Measurements from ENCODE around the gene TBX2. TPM values are rescaled to one million over a fixed set of nuclear protein-coding genes. Genes with fewer than 3 reads are reported as not detected.

Gene TBX2
- total and polyA plus RNA-seq, 2 of the 13 experiments (the other 11 are each of a cell fraction or from before 2014, with no cell fraction given) = 2.8 to 15.3 TPM

DNA sequence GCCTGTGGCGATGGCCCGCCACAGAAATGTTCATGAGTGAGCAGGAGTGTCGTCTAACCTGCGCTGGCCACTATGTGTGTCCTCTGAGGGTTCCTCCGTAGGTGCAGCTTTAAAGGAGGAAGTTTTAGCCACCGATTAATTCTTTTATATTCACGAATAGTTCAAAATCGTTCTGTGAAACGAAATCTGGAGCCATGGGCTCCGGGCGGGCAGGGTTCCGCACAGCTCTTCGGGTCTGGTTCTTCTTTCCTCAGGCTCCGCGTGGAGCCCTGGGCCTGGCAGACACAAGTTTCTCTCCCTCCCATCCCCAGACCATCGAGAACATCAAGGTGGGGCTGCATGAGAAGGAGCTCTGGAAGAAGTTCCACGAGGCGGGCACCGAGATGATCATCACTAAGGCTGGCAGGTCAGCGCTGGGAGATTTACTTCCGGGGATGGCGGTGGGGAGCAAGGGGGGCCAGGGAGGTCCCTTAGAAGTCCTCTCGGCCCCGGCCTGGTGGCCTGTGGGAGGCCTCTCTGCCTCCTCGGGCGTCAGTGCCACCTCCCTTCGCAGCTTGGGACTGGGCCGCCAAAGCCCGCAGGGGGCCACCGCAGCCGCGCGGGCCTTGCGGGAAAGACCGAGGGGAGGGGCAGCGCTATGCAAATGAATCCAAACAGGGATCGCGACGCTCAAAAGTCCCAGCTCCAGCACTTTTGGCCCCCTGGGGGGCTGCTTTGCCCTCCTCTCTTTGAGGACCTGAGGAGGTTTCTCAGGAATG lies 57.8 kb downstream of the TBX2 start:
- Histone ChIP-seq H3K9ac (ENCODE audit: insufficient read depth, low read depth, low read length) (no peak overlapping the region), H3K4me1 (ENCODE audit: insufficient read depth, low read length) (peaks cover 65% of the 10 kb centered on the region), H3K9me3 (ENCODE audit: low read length) (no peaks in the 10 kb centered on the region), H3K79me2 (ENCODE audit: insufficient read depth, low read length) (no peaks in the 10 kb centered on the region), H3K27me3 (ENCODE audit: control insufficient read depth in 1 of 2, insufficient read depth in 2 of 2, low read length in 2 of 2) (no peaks in the 10 kb centered on the region), H4K20me1 (ENCODE audit: insufficient read depth, low read length) (no peaks in the 10 kb centered on the region), H3K27ac (ENCODE audit: extremely low read length, insufficient read depth, low read length) (no peak overlapping the region), H3K4me2 (ENCODE audit: low read depth, low read length) (no peak overlapping the region), H3K4me3 (replicated peaks in 1 of 3; ENCODE audit: insufficient read depth in 1 of 3, low read depth in 2 of 3, low read length in 3 of 3) (no peak overlapping the region), H3K36me3 (replicated peaks in 1 of 2; ENCODE audit: control insufficient read depth in 1 of 2, insufficient read depth in 2 of 2, low read length in 2 of 2) (no peaks in the 10 kb centered on the region), H2AFZ (ENCODE audit: low read length) (no peak overlapping the region)
- no peak for ATAC-seq
- FAIRE-seq = no peak
- in situ Hi-C loops (cut with HindIII; ENCODE audit: extremely low pct_ligation_motif_present, low pct_unique_long_range_greater_than_20kb) (no loop called here), intact Hi-C loops (cut with micrococcal nuclease; ENCODE audit: unreplicated experiment) (loop anchor here (5.0 kb wide), 1 partner anchor 35 kb away; no protein-coding TSS in a partner anchor)
- ChIA-PET POLR2A (no interaction called here), CTCF (ENCODE audit: low intra/inter-chr PET ratio, low total read pairs) (no interaction called here)
- no peak for DNase-seq (ENCODE audit: low spot score)
- no peak for TF ChIP-seq MBD4 (IDR thresholded peaks at IDR 0.05; ENCODE audit: borderline replicate concordance, low read length)
- TF ChIP-seq, protein P1, sequence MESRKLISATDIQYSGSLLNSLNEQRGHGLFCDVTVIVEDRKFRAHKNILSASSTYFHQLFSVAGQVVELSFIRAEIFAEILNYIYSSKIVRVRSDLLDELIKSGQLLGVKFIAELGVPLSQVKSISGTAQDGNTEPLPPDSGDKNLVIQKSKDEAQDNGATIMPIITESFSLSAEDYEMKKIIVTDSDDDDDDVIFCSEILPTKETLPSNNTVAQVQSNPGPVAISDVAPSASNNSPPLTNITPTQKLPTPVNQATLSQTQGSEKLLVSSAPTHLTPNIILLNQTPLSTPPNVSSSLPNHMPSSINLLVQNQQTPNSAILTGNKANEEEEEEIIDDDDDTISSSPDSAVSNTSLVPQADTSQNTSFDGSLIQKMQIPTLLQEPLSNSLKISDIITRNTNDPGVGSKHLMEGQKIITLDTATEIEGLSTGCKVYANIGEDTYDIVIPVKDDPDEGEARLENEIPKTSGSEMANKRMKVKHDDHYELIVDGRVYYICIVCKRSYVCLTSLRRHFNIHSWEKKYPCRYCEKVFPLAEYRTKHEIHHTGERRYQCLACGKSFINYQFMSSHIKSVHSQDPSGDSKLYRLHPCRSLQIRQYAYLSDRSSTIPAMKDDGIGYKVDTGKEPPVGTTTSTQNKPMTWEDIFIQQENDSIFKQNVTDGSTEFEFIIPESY (CRISPR knock-in tag; IDR thresholded peaks at IDR 0.05) = peak; percentile 29; the same call in 1 of the 2 replicates
- 97% methylated on average over 36 of the region's 39 CpGs for WGBS (ENCODE audit: low lambda C conversion rate)
- no TSS peak for BruUV-seq (replicated peaks)

- H3K79me2 ChIP-seq (ENCODE audit: insufficient read depth, low read length) = no peaks in the 10 kb centered on the region
- TF ChIP-seq PLRG1 (conservative IDR thresholded peaks at IDR 0.05) (no peak), ZNF282 (IDR thresholded peaks at IDR 0.05; ENCODE audit: partially characterized antibody) (no peak), PHF21A (CRISPR knock-in tag; IDR thresholded peaks at IDR 0.05) (no peak), ZNF430 (CRISPR knock-in tag; IDR thresholded peaks at IDR 0.05) (no peak), ZNF468 (CRISPR knock-in tag; IDR thresholded peaks at IDR 0.05) (no peak), SKI (IDR thresholded peaks at IDR 0.05; ENCODE audit: partially characterized antibody) (no peak), PHF8 (CRISPR knock-in tag; IDR thresholded peaks at IDR 0.05) (no peak), ZNF605 (CRISPR knock-in tag; IDR thresholded peaks at IDR 0.05) (no peak), ZNF460 (CRISPR knock-in tag; IDR thresholded peaks at IDR 0.05; ENCODE audit: borderline replicate concordance) (no peak), ZSCAN20 (CRISPR knock-in tag; IDR thresholded peaks at IDR 0.05; ENCODE audit: borderline replicate concordance) (no peak), ZNF235 (CRISPR knock-in tag; IDR thresholded peaks at IDR 0.05; ENCODE audit: borderline replicate concordance) (no peak), MEF2D (CRISPR knock-in tag; IDR thresholded peaks at IDR 0.05) (no peak)
- TF ChIP-seq, protein P2, sequence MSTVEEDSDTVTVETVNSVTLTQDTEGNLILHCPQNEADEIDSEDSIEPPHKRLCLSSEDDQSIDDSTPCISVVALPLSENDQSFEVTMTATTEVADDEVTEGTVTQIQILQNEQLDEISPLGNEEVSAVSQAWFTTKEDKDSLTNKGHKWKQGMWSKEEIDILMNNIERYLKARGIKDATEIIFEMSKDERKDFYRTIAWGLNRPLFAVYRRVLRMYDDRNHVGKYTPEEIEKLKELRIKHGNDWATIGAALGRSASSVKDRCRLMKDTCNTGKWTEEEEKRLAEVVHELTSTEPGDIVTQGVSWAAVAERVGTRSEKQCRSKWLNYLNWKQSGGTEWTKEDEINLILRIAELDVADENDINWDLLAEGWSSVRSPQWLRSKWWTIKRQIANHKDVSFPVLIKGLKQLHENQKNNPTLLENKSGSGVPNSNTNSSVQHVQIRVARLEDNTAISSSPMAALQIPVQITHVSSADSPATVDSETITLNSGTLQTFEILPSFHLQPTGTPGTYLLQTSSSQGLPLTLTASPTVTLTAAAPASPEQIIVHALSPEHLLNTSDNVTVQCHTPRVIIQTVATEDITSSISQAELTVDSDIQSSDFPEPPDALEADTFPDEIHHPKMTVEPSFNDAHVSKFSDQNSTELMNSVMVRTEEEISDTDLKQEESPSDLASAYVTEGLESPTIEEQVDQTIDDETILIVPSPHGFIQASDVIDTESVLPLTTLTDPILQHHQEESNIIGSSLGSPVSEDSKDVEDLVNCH (CRISPR knock-in tag; IDR thresholded peaks at IDR 0.05) = no peak
These were observed 58.4 kb downstream of the TBX2 start for GRCh38 chr17:61458000-61458399.

More at GRCh38 chr17:61458000-61458399, 58.4 kb downstream of the TBX2 start:
- FAIRE-seq (no peak), DNase-seq (ENCODE audit: low spot score) (no peak), ATAC-seq (no peak)
- 94% methylated on average over 14 of the region's 14 CpGs for WGBS (ENCODE audit: low lambda C conversion rate)
- no peak overlapping the region for H3K9ac ChIP-seq (ENCODE audit: insufficient read depth, low read depth, low read length)
- H3K4me1 ChIP-seq (ENCODE audit: insufficient read depth, low read length) = peaks cover 71% of the 10 kb centered on the region
- no peak overlapping the region for H3K4me3 ChIP-seq (replicated peaks in 1 of 3; ENCODE audit: insufficient read depth in 1 of 3, low read depth in 2 of 3, low read length in 3 of 3)
- no peaks in the 10 kb centered on the region for H3K27me3 ChIP-seq (ENCODE audit: control insufficient read depth in 1 of 2, insufficient read depth in 2 of 2, low read length in 2 of 2)
- intact Hi-C loops (cut with micrococcal nuclease; ENCODE audit: unreplicated experiment) = loop anchor here (5.0 kb wide), 1 partner anchor 34 kb away; no protein-coding TSS in a partner anchor
- BruUV-seq (replicated peaks) = no TSS peak
- no peak overlapping the region for H3K4me2 ChIP-seq (ENCODE audit: low read depth, low read length)
- H3K9me3 ChIP-seq (ENCODE audit: low read length) = no peaks in the 10 kb centered on the region
- ChIA-PET POLR2A (no interaction called here), CTCF (ENCODE audit: low intra/inter-chr PET ratio, low total read pairs) (no interaction called here)
- in situ Hi-C loops (cut with HindIII; ENCODE audit: extremely low pct_ligation_motif_present, low pct_unique_long_range_greater_than_20kb) = no loop called here
- no peaks in the 10 kb centered on the region for H4K20me1 ChIP-seq (ENCODE audit: insufficient read depth, low read length)
- H2AFZ ChIP-seq (ENCODE audit: low read length) = no peak overlapping the region
- no peak overlapping the region for H3K27ac ChIP-seq (ENCODE audit: extremely low read length, insufficient read depth, low read length)
- H3K36me3 ChIP-seq (replicated peaks in 1 of 2; ENCODE audit: control insufficient read depth in 1 of 2, insufficient read depth in 2 of 2, low read length in 2 of 2) = no peaks in the 10 kb centered on the region
